Heart right ventricle (tissue), 16 donors: ENCODE results near the gene CADM1. TPM values are rescaled to one million over a fixed set of nuclear protein-coding genes. Genes with fewer than 3 reads are reported as not detected.

ENCODE experiments used
- ATAC-seq, 8 donors: fragments of 200-7000 bp; cut with Tn5 transposase; one replicate each; pipeline ENCODE4 v1.9.1; 2020; ENCODE audit warnings: mild to moderate bottlenecking in 8 of 8, moderate library complexity in 8 of 8, moderate number of reproducible peaks in 1 of 8
- DNase-seq, 2 donors: peaks; one replicate each; pipeline ENCODE4 v3.0.0-alpha.2; 2020
- H3K27ac ChIP-seq, 10 donors: fragments of 200-600 bp; sonication (generic) in 2 of 10; one replicate each; pipeline versions ENCODE4 v1.5.0 to v1.8.0; 2020 to 2022; ENCODE audit warnings: mild to moderate bottlenecking in 3 of 10
- H3K27me3 ChIP-seq, 7 donors: fragments of 200-600 bp; one replicate each; pipeline ENCODE4 v1.8.0; 2021 to 2022; ENCODE audit warnings: mild to moderate bottlenecking in 2 of 7
- H3K36me3 ChIP-seq, 9 donors: fragments of 200-600 bp; sonication (generic) in 1 of 9; one replicate each; pipeline versions ENCODE4 v1.5.0 to v1.8.0; 2020 to 2022; ENCODE audit warnings: mild to moderate bottlenecking in 2 of 9
- H3K4me1 ChIP-seq, 9 donors: fragments of 200-600 bp; sonication (generic) in 1 of 9; one replicate each; pipeline versions ENCODE4 v1.5.0 to v1.8.0; 2020 to 2022; ENCODE audit warnings: mild to moderate bottlenecking in 4 of 9
- H3K4me3 ChIP-seq, 10 donors: fragments of 200-600 bp; sonication (generic) in 2 of 10; one replicate each; pipeline versions ENCODE4 v1.5.0 to v1.8.0; 2020 to 2022; ENCODE audit warnings: mild to moderate bottlenecking in 7 of 10, moderate library complexity in 2 of 10
- H3K9me3 ChIP-seq, 11 donors: fragments of 200-600 bp in 10 of 11; sonication (generic) in 2 of 11; one replicate each; pipeline versions ENCODE4 v1.5.0 to v1.8.0; 2013 to 2022; ENCODE audit warnings: mild to moderate bottlenecking in 2 of 11, control low read depth in 1 of 11, moderate library complexity in 1 of 11
- WGBS, 2 donors: extraction: QIAGEN DNeasy Blood & Tissue Kit; methylation state at CpG; one replicate each; pipeline ENCODE4 v1.1.7; 2013; ENCODE audit warnings: inconsistent platforms in 1 of 2; 5-methylcytosine and 5-hydroxymethylcytosine counted together
- intact Hi-C, 10 donors: fragments of 100-400 bp; cut with DNase I; formaldehyde crosslinking; loops; one replicate each; pipeline versions ENCODE4 v1.11.1 to v1.14.2; 2022
- polyA plus RNA-seq, 2 donors: library from polyadenylated mRNA; stranded (reverse); fragments of 200-250 nt; gene quantifications; one replicate each; pipeline ENCODE4 v1.2.3, GENCODE V29; 2013
- total RNA-seq, 10 donors: library from RNA; stranded (reverse); fragmentation: NEBNext Ultra II Directional in 3 of 10; extraction: Animal tissue kit (Norgen Biotek cat#: 25700) in 3 of 10; gene quantifications; one replicate each; pipeline versions ENCODE4 v1.2.1 to v1.2.4, GENCODE V29; 2021 to 2023
- TF ChIP-seq, protein P1 (sequence below), 9 donors: fragments of 200-600 bp; sonication (generic) in 2 of 9; IDR thresholded peaks; one replicate each; pipeline versions ENCODE4 v1.5.0 to v1.8.0; 2021 to 2022; ENCODE audit warnings: antibody characterized with exemption in 9 of 9, mild to moderate bottlenecking in 5 of 9, moderate library complexity in 1 of 9
- donor health status: Arrhythmogenic right ventricular cardiomyopathy.
- donor health status: ischemic (EF 13 %, LVEDD 7.1; RV severe dilation, severe dysfunction).
- donor health status: healthy with polysubstance abuse.
- donor health status: DM: no; HTN: yes; CAD: no.
- donor health status: DM: no; HTN: no; CAD: no.
- donor health status: ischemic (EF 25% LVEDD 6.9; RV normal size, moderate dysfunction).
- donor health status: ischemic (EF 25% LVEDD 5.7; RV mildly dilated, moderate dysfunction).
- donor health status: healthy.
- donor health status: DM: yes; HTN: yes; CAD: no.
- donor health status: Ischemic cardiomyopathy.
- donor health status: ischemic (EF 35%, LVEDD 5.7; RV mildly dilated, moderate dysfunction).
- donor health status: nonischemic (EF 11% LVEDD 7.7; RV severe dilation, severe dysfunction).
- donor health status: DM: yes; HTN: yes; CAD: no.
- donor health status: PGD.
- donor health status: ischemic (EF 29% LVEDD 5.4; RV normal size, mild dysfunction).
- donor health status: nonischemic (EF 23%, LVEDD 6.1; RV moderate dilation, normal function).

CADM1 gene
- total and polyA plus RNA-seq, 12 donors = 10.2 to 83.0 (median 41.4) TPM

DNA sequence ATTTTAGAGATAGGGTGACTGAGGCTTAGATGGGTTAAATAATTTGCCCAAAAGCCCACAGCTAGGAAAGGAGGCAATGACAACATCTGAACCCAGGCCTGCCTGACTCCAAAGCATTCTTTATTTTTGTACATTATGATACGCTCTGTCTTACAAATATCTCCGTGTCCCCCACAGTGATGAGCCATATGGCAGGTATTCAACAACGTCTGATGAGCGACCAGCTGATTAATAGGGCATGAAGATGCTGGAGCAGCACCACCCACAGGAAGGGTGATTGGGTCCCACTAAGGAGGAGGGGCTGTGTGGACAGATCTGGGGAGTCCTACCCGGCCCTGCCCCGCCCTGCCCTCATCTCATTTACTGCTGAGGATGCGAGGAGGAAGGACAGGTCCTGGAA, 380.6 kb downstream of the CADM1 start:
- ATAC-seq = no peak
- TF ChIP-seq, protein P1, sequence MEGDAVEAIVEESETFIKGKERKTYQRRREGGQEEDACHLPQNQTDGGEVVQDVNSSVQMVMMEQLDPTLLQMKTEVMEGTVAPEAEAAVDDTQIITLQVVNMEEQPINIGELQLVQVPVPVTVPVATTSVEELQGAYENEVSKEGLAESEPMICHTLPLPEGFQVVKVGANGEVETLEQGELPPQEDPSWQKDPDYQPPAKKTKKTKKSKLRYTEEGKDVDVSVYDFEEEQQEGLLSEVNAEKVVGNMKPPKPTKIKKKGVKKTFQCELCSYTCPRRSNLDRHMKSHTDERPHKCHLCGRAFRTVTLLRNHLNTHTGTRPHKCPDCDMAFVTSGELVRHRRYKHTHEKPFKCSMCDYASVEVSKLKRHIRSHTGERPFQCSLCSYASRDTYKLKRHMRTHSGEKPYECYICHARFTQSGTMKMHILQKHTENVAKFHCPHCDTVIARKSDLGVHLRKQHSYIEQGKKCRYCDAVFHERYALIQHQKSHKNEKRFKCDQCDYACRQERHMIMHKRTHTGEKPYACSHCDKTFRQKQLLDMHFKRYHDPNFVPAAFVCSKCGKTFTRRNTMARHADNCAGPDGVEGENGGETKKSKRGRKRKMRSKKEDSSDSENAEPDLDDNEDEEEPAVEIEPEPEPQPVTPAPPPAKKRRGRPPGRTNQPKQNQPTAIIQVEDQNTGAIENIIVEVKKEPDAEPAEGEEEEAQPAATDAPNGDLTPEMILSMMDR (IDR thresholded peaks at IDR 0.05) = no peak
- DNase-seq = no peak
- H3K4me3 ChIP-seq = no peak overlapping the region
- intact Hi-C loops = no loop called here
- WGBS, 2 donors = 80 to 86% methylated on average over 7 of the region's 7 CpGs
- no peaks in the 10 kb centered on the region for H3K36me3 ChIP-seq
- no peaks in the 10 kb centered on the region for H3K4me1 ChIP-seq
- peaks cover 0 to 12% (median 0%) of the 10 kb centered on the region in 7 donors for H3K27me3 ChIP-seq
- no peaks in the 10 kb centered on the region for H3K9me3 ChIP-seq
- H3K27ac ChIP-seq = no peak overlapping the region

DNA sequence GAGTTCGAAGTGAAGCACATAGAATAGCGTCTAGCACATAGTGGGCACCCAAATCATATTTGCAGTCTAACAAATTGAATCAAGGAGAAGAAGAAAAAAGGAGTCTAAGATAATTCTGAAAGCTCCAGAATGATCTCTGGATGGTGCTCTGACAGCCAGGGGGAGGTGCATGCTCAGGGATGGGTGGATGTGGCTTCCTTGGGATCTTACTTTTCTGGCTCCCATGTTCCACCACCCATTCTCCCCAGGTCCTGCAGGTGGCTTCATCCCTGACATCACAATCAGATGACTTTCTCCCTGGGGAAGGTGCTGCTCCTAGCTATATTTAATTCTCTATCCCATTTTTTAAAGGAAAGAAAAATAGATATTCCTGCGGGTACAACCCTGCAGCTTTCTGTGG, 381.9 kb downstream of the CADM1 start:
- H3K9me3 ChIP-seq = no peaks in the 10 kb centered on the region
- H3K4me1 ChIP-seq = no peaks in the 10 kb centered on the region
- TF ChIP-seq, protein P1 (IDR thresholded peaks at IDR 0.05) = no peak
- 79 to 81% methylated on average over 3 of the region's 3 CpGs for WGBS, 2 donors
- DNase-seq = no peak
- no peak overlapping the region for H3K4me3 ChIP-seq
- intact Hi-C loops = no loop called here
- no peaks in the 10 kb centered on the region for H3K36me3 ChIP-seq
- no peak overlapping the region for H3K27ac ChIP-seq
- ATAC-seq = no peak
- H3K27me3 ChIP-seq = peaks cover 0 to 6% (median 0%) of the 10 kb centered on the region in 7 donors
